GM21526 (cell line): Measurements from ENCODE around the gene COL4A1.

Source experiments
- ATAC-seq: cut with Tn5 transposase; IDR thresholded peaks from one replicate; pipeline ENCODE4 v1.9.1; 2021; ENCODE audit warnings: moderate library complexity; ENCODE audit not compliant: unreplicated experiment, low FRiP score

Gene COL4A1

GRCh38 chr13:110211735-110212134 lies 95.2 kb downstream of the COL4A1 start:
- no peak for ATAC-seq

- no peak for ATAC-seq
Measured at GRCh38 chr13:110211046-110211445, 95.9 kb downstream of the COL4A1 start.

- ATAC-seq, result no peak
Measured at GRCh38 chr13:110210604-110210985, 96.4 kb downstream of the COL4A1 start.

DNA sequence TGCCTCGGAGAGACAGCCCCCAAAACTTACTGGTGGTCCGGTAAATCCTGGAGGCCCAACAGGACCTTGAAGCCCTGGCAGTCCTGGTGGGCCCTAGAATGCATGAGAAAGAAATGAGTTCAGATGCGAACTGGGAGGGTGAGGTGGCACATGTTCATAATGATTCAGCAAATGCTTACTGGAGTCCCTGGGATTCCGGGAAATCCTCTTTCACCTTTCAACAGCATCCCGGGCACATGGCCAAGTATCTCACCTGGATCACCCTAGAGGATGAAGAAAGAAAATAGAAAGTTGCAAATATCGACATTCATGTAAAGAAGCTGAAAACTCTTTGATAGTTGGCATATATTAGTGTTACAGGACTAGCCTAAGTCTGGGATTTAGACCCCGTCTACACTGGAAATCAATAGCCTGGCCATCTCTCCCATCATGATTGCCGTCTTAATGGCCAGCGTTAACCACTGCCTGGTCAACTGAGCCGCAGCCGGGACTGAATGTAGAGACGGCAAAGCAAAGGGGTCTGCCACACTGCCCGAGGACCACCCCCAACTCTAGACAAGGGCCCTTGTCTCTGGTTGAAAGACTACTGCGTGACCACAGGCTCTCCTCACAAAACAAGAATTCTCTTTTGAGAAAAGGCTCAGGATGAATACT lies 96.9 kb downstream of the COL4A1 start:
- ATAC-seq, result no peak

DNA sequence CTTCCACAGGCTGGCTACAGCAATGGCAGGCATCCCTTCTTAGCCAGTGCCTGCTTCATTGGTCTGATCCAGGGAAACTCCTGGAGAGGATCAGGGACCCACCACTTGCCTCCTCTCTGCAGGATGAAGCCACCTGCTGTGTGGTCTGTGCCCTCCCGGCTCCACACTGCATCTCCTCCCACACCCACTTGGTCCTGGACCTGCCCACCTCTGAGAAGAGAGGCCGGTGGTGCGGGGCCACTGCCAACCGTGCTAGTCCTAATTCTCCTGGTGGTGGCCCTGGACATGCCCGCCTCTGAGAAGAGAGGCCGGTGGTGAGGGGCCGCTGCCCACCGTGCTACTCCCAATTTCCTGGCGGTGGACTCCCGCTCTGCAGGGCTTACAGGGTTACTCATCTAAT lies 98.8 kb downstream of the COL4A1 start:
- ATAC-seq, result no peak

GRCh38 chr13:110206996-110207395 lies 100.0 kb downstream of the COL4A1 start:
- no peak for ATAC-seq

GRCh38 chr13:110206185-110206584 lies 100.8 kb downstream of the COL4A1 start:
- ATAC-seq, result no peak

GRCh38 chr13:110201114-110201513 lies 105.8 kb downstream of the COL4A1 start:
- no peak for ATAC-seq

- no peak for ATAC-seq
Measured at GRCh38 chr13:110200276-110200870, 106.6 kb downstream of the COL4A1 start.

- ATAC-seq, result no peak
Measured at GRCh38 chr13:110199046-110199831, 107.7 kb downstream of the COL4A1 start.

GRCh38 chr13:110197471-110197870 lies 109.5 kb downstream of the COL4A1 start:
- ATAC-seq, result no peak

- no peak for ATAC-seq
Measured at GRCh38 chr13:110197026-110197425, 109.9 kb downstream of the COL4A1 start.

DNA sequence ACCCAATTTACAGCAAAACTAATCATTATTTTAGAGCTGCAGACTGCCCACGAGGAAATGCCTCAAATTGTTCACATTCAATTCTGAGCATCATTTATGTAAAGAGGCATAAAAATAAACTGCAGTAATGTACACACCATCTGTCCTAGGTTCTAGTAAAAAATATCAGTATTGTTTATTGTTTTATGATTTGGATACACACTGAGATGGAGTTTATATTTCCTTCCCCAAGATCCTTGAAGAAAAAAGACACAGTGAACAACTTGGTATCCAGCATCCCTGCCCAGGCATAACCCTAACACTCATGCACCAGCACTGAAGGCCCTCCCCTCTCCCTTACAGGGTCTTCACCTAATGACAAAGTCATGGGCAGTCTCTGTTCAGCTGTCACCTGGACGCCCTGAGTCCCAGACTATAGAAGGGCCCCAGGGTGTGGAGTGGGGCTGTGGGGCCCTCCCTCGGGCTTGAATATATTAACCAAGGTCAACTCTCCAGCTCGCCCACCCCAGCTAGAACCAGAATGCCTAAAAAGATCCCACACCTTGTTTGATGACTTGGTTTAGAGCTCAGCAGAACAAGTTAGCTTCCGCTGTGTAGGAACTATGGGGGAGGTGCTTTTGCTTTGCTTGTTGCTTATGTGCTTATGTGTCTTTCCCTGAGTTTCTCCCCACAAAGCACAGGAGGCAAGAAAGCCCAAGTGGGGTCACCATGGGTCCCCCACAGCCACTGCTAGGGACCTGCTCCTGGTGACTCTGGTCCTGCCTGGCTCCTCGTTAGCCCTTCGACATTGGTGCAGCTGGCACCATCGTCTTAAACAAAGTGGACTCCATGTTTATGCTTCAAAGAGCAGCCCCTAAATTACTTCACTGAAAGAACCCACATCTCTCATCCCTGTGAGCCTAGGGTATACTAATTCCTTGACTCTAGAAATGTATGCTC lies 111.1 kb downstream of the COL4A1 start:
- no peak for ATAC-seq

DNA sequence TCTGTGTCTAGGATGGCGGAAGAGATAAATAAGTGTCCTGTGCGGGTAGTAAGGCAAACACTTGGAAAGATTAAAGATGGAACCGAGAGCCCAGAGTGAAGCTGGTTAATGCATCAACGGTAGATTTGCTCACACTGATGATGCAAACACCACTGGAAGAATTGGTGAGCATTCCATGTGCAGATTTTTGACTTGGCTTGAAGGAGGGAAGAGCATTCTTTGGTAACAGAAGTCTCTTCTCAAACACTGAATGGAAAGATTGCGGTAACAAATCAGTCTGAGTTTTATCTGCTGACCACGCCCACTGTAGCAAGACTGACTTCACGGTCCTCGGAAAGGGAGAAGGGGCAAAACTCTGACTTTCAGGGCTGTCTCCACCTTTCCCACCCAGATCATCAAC lies 112.5 kb downstream of the COL4A1 start:
- no peak for ATAC-seq

DNA sequence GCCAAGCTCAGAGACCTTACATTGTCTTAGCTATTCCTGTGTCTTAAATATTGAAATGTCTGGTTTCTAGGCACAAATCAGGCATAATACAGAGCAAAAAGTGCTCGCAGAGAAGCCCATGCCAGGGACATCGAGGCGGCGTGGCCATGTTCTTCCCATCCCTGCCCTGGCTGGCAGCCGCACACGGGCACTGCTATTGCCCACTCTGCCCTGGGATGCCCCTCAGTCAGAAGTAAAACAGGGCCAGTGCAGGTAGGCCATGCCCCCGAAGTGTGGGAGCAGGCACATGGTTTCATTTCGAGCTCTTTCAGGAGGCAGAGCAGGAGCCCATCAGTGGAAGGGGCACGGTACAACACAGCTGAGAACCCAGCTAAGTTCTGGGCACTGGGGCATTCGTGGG lies 113.5 kb downstream of the COL4A1 start:
- ATAC-seq, result no peak

- no peak for ATAC-seq
Measured at GRCh38 chr13:110192472-110192871, 114.5 kb downstream of the COL4A1 start.

- no peak for ATAC-seq
Measured at GRCh38 chr13:110187641-110188161, 119.3 kb downstream of the COL4A1 start.

GRCh38 chr13:110186231-110186855 lies 120.6 kb downstream of the COL4A1 start:
- no peak for ATAC-seq

DNA sequence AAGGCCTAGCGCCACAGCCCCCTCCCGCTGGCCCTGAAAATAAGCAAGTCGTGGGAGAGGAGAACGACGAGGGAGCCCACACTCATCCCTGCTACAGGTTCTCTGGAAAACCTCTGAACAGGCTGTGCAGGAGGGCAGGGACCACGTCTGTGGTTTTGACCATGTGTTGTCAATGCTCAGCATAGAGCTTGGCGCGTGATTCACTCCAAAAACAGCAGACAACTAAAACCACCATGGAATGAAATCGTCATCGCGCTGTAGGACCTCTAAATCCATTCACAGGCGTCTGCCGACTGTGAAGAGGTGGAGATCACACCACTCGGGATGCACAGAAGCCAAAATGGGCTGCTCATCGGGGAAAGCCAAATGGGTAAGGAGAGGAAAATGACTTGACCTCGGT lies 121.3 kb downstream of the COL4A1 start:
- no peak for ATAC-seq

DNA sequence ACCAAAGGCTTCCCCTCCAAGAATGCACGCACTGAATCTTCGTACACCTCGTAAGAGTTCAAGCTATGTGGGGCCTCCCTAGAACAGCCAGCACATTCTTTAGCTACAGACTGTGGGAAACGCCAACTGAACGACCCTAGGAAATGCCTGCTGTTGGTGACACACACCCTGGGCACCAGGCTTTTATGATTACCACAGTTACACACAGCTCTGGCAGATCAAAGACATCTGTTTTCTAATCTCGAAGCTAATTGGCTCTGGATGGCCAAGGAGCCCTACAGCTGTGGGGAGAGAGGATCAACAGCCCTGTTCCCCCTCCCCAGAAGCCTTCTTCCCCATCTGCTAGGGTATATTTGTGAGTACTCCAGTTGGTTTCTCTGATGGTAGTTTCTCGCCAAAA lies 123.0 kb downstream of the COL4A1 start:
- ATAC-seq, result no peak
